Measurements from ENCODE around the gene PCDH15.

The PCDH15 gene

GRCh38 chr10:54577682-54578081 lies 223.3 kb downstream of the PCDH15 start:
- no CpG with 5 or more reads among the region's 2 CpGs for WGBS (ENCODE audit: extremely low coverage, insufficient coverage, insufficient read length)
- no peak overlapping the region for H4K91ac ChIP-seq (ENCODE audit: low read depth, low read length)
- H3K4ac ChIP-seq (ENCODE audit: low read depth, low read length) = no peak overlapping the region
- H3K79me1 ChIP-seq (ENCODE audit: low read length) = no peaks in the 10 kb centered on the region
- no peaks in the 10 kb centered on the region for H3K36me3 ChIP-seq (ENCODE audit: control insufficient read depth in 1 of 2, insufficient read depth in 2 of 2, low read length in 2 of 2)
- no peaks in the 10 kb centered on the region for H3K4me1 ChIP-seq (ENCODE audit: control insufficient read depth in 1 of 2, insufficient read depth in 2 of 2, low read length in 2 of 2)
- H3K18ac ChIP-seq (ENCODE audit: low read length) = no peak overlapping the region
- no peak overlapping the region for H3K9ac ChIP-seq (ENCODE audit: low read length)
- no peak overlapping the region for H2AK5ac ChIP-seq (ENCODE audit: low read length)
- H2BK120ac ChIP-seq (ENCODE audit: insufficient read depth, low read length, poor library complexity) = no peak overlapping the region
- no peak overlapping the region for H2BK12ac ChIP-seq (ENCODE audit: low read length)
- H2BK5ac ChIP-seq (ENCODE audit: low read depth, low read length, poor library complexity) = no peak overlapping the region
- H4K8ac ChIP-seq (ENCODE audit: low read depth, low read length) = no peak overlapping the region
- H3K23ac ChIP-seq (ENCODE audit: low read length) = no peak overlapping the region
- H3K9me3 ChIP-seq (ENCODE audit: insufficient read depth, low read depth, low read length) = no peaks in the 10 kb centered on the region
- no peak overlapping the region for H4K12ac ChIP-seq (ENCODE audit: low read depth, low read length)
- DNase-seq = no peak
- no peak overlapping the region for H3K4me3 ChIP-seq (ENCODE audit: low read depth, low read length)
- no peak overlapping the region for H2AFZ ChIP-seq (ENCODE audit: insufficient read depth, low read length, poor library complexity)
- H3K27me3 ChIP-seq (ENCODE audit: insufficient read depth, low read length) = no peaks in the 10 kb centered on the region
- H3K4me2 ChIP-seq (ENCODE audit: low read length) = no peak overlapping the region
- no peak overlapping the region for H3K14ac ChIP-seq (ENCODE audit: low read length)
- no peak overlapping the region for H3K27ac ChIP-seq (ENCODE audit: low read depth, low read length)
- no peaks in the 10 kb centered on the region for H3K79me2 ChIP-seq (ENCODE audit: control insufficient read depth, insufficient read depth, low read length, poor library complexity)

- Histone ChIP-seq H3K18ac (ENCODE audit: low read length) (no peak overlapping the region), H3K9ac (ENCODE audit: low read length) (no peak overlapping the region), H3K27ac (ENCODE audit: low read depth, low read length) (no peak overlapping the region), H3K79me2 (ENCODE audit: control insufficient read depth, insufficient read depth, low read length, poor library complexity) (no peaks in the 10 kb centered on the region), H4K12ac (ENCODE audit: low read depth, low read length) (no peak overlapping the region), H2BK120ac (ENCODE audit: insufficient read depth, low read length, poor library complexity) (no peak overlapping the region), H3K27me3 (ENCODE audit: insufficient read depth, low read length) (no peaks in the 10 kb centered on the region), H3K14ac (ENCODE audit: low read length) (no peak overlapping the region), H3K79me1 (ENCODE audit: low read length) (no peaks in the 10 kb centered on the region), H2AK5ac (ENCODE audit: low read length) (no peak overlapping the region), H2BK5ac (ENCODE audit: low read depth, low read length, poor library complexity) (no peak overlapping the region), H3K9me3 (ENCODE audit: insufficient read depth, low read depth, low read length) (no peaks in the 10 kb centered on the region), H3K4me1 (ENCODE audit: control insufficient read depth in 1 of 2, insufficient read depth in 2 of 2, low read length in 2 of 2) (no peaks in the 10 kb centered on the region), H3K4me2 (ENCODE audit: low read length) (no peak overlapping the region), H2BK12ac (ENCODE audit: low read length) (no peak overlapping the region), H3K36me3 (ENCODE audit: control insufficient read depth in 1 of 2, insufficient read depth in 2 of 2, low read length in 2 of 2) (no peaks in the 10 kb centered on the region), H3K23ac (ENCODE audit: low read length) (no peak overlapping the region), H3K4me3 (ENCODE audit: low read depth, low read length) (no peak overlapping the region), H4K91ac (ENCODE audit: low read depth, low read length) (no peak overlapping the region), H3K4ac (ENCODE audit: low read depth, low read length) (no peak overlapping the region), H4K8ac (ENCODE audit: low read depth, low read length) (no peak overlapping the region), H2AFZ (ENCODE audit: insufficient read depth, low read length, poor library complexity) (no peak overlapping the region)
- DNase-seq = no peak
- WGBS (ENCODE audit: extremely low coverage, insufficient coverage, insufficient read length) = no CpG with 5 or more reads among the region's 5 CpGs
Observed at GRCh38 chr10:54576541-54576940, 224.5 kb downstream of the PCDH15 start.

- no peak overlapping the region for H3K4me2 ChIP-seq (ENCODE audit: low read length)
- no peak overlapping the region for H2AK5ac ChIP-seq (ENCODE audit: low read length)
- H3K18ac ChIP-seq (ENCODE audit: low read length) = no peak overlapping the region
- no peak overlapping the region for H2BK120ac ChIP-seq (ENCODE audit: insufficient read depth, low read length, poor library complexity)
- H3K9ac ChIP-seq (ENCODE audit: low read length) = no peak overlapping the region
- no peaks in the 10 kb centered on the region for H3K4me1 ChIP-seq (ENCODE audit: control insufficient read depth in 1 of 2, insufficient read depth in 2 of 2, low read length in 2 of 2)
- no peaks in the 10 kb centered on the region for H3K27me3 ChIP-seq (ENCODE audit: insufficient read depth, low read length)
- H3K23ac ChIP-seq (ENCODE audit: low read length) = no peak overlapping the region
- H4K8ac ChIP-seq (ENCODE audit: low read depth, low read length) = no peak overlapping the region
- no peak overlapping the region for H2AFZ ChIP-seq (ENCODE audit: insufficient read depth, low read length, poor library complexity)
- H3K4me3 ChIP-seq (ENCODE audit: low read depth, low read length) = no peak overlapping the region
- no peaks in the 10 kb centered on the region for H3K36me3 ChIP-seq (ENCODE audit: control insufficient read depth in 1 of 2, insufficient read depth in 2 of 2, low read length in 2 of 2)
- no peak overlapping the region for H2BK5ac ChIP-seq (ENCODE audit: low read depth, low read length, poor library complexity)
- no peaks in the 10 kb centered on the region for H3K9me3 ChIP-seq (ENCODE audit: insufficient read depth, low read depth, low read length)
- H3K14ac ChIP-seq (ENCODE audit: low read length) = no peak overlapping the region
- H4K91ac ChIP-seq (ENCODE audit: low read depth, low read length) = no peak overlapping the region
- no peaks in the 10 kb centered on the region for H3K79me2 ChIP-seq (ENCODE audit: control insufficient read depth, insufficient read depth, low read length, poor library complexity)
- H3K27ac ChIP-seq (ENCODE audit: low read depth, low read length) = no peak overlapping the region
- H3K4ac ChIP-seq (ENCODE audit: low read depth, low read length) = no peak overlapping the region
- no peak overlapping the region for H2BK12ac ChIP-seq (ENCODE audit: low read length)
- no peak overlapping the region for H4K12ac ChIP-seq (ENCODE audit: low read depth, low read length)
- H3K79me1 ChIP-seq (ENCODE audit: low read length) = no peaks in the 10 kb centered on the region
- no peak for DNase-seq
Observed at GRCh38 chr10:54559498-54559897, 241.5 kb downstream of the PCDH15 start.

GRCh38 chr10:54554028-54554427 lies 247.0 kb downstream of the PCDH15 start:
- Histone ChIP-seq H3K4me1 (ENCODE audit: control insufficient read depth in 1 of 2, insufficient read depth in 2 of 2, low read length in 2 of 2) (no peaks in the 10 kb centered on the region), H2AFZ (ENCODE audit: insufficient read depth, low read length, poor library complexity) (no peak overlapping the region), H3K14ac (ENCODE audit: low read length) (no peak overlapping the region), H4K91ac (ENCODE audit: low read depth, low read length) (no peak overlapping the region), H3K18ac (ENCODE audit: low read length) (no peak overlapping the region), H4K12ac (ENCODE audit: low read depth, low read length) (no peak overlapping the region), H2BK120ac (ENCODE audit: insufficient read depth, low read length, poor library complexity) (no peak overlapping the region), H3K4me3 (ENCODE audit: low read depth, low read length) (no peak overlapping the region), H4K8ac (ENCODE audit: low read depth, low read length) (no peak overlapping the region), H3K27ac (ENCODE audit: low read depth, low read length) (no peak overlapping the region), H3K9ac (ENCODE audit: low read length) (no peak overlapping the region), H3K36me3 (ENCODE audit: control insufficient read depth in 1 of 2, insufficient read depth in 2 of 2, low read length in 2 of 2) (no peaks in the 10 kb centered on the region), H3K27me3 (ENCODE audit: insufficient read depth, low read length) (no peaks in the 10 kb centered on the region), H3K9me3 (ENCODE audit: insufficient read depth, low read depth, low read length) (no peaks in the 10 kb centered on the region), H3K4ac (ENCODE audit: low read depth, low read length) (no peak overlapping the region), H3K79me2 (ENCODE audit: control insufficient read depth, insufficient read depth, low read length, poor library complexity) (no peaks in the 10 kb centered on the region), H3K79me1 (ENCODE audit: low read length) (no peaks in the 10 kb centered on the region), H2BK5ac (ENCODE audit: low read depth, low read length, poor library complexity) (no peak overlapping the region), H3K4me2 (ENCODE audit: low read length) (no peak overlapping the region), H2AK5ac (ENCODE audit: low read length) (no peak overlapping the region), H3K23ac (ENCODE audit: low read length) (no peak overlapping the region), H2BK12ac (ENCODE audit: low read length) (no peak overlapping the region)
- no CpG with 5 or more reads among the region's 2 CpGs for WGBS (ENCODE audit: extremely low coverage, insufficient coverage, insufficient read length)
- DNase-seq = no peak

Data from trophoblast cell (in vitro differentiated cells and primary cell).